Measurements from ENCODE around the gene PKLR. TPM values are rescaled to one million over a fixed set of nuclear protein-coding genes. Genes with fewer than 3 reads are reported as not detected.
A peak's percentile ranks its signal among the peaks of the same experiment; 100 is the strongest.
"Not testable (repeated sequence)": the region's sequence is repeated elsewhere in the genome, so short reads cannot be mapped to it uniquely, and the experiment has no call there.

The PKLR gene
- total RNA-seq, 2 donors from 2014 or later, result not detected

- Mint-ChIP-seq H3K9me3 (no peaks in the 10 kb centered on the region), H3K4me3 (no peak overlapping the region), H3K27me3 (no peaks in the 10 kb centered on the region), H3K4me1 (ENCODE audit: low read depth in 2 of 2) (peaks cover 10 to 19% of the 10 kb centered on the region in 2 donors), H3K36me3 (peaks cover 5% of the 10 kb centered on the region), H3K27ac (peak overlapping the region; percentile 20 to 33)
- DNase-seq (ENCODE audit: low spot score), result no peak
- no peak for ATAC-seq
These were observed 4.7 kb upstream of the PKLR start for GRCh38 chr1:155305881-155306391.

DNA sequence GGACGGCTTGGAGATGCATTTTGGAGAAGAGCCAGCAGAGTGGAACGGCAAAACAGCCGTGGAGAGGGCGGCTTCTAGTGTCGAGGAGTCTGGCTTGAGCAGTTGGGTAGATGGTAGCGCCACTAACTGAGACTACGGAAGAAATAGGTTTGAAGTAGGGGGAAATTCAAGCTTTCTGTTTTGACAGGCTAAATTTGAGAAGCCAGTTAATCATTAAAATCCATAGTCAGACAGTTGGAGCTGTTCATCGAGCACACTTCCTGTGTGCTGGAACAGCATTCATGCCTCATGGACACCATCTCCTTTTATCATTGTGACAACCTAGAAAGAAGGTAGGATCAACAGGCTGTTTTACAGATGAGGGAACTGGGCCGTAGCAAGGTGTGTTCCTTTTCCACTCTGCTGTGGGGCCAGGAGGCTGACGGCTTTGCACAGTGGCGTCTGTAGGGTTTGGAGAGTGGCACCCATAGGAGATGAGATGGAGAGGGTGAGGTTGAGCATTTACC is 3.4 kb upstream of the PKLR start:
- H3K4me3 Mint-ChIP-seq, result no peak overlapping the region
- ATAC-seq, result no peak
- DNase-seq (ENCODE audit: low spot score), result no peak
- peak overlapping the region in 1 of 2 donors; percentile 20 for H3K27ac Mint-ChIP-seq
- H3K4me1 Mint-ChIP-seq (ENCODE audit: low read depth in 2 of 2), result peaks cover 3 to 10% of the 10 kb centered on the region in 2 donors
- no peaks in the 10 kb centered on the region for H3K9me3 Mint-ChIP-seq
- H3K27me3 Mint-ChIP-seq, result no peaks in the 10 kb centered on the region
- no peaks in the 10 kb centered on the region for H3K36me3 Mint-ChIP-seq

GRCh38 chr1:155300553-155301329 is 497 bp downstream of the PKLR start:
- H3K9me3 Mint-ChIP-seq, result no peaks in the 10 kb centered on the region
- H3K27me3 Mint-ChIP-seq, result peaks cover 20 to 23% of the 10 kb centered on the region in 2 donors
- H3K36me3 Mint-ChIP-seq, result no peaks in the 10 kb centered on the region
- no peak for DNase-seq (ENCODE audit: low spot score)
- ATAC-seq, result peak in 1 of 2 donors; percentile 48
- H3K4me1 Mint-ChIP-seq (ENCODE audit: low read depth in 2 of 2), result peaks cover 0 to 4% of the 10 kb centered on the region in 2 donors
- no peak overlapping the region for H3K27ac Mint-ChIP-seq
- no peak overlapping the region for H3K4me3 Mint-ChIP-seq

GRCh38 chr1:155300024-155300423 is 1.2 kb downstream of the PKLR start:
- ATAC-seq, result no peak
- DNase-seq (ENCODE audit: low spot score), result no peak
- peaks cover 0 to 6% of the 10 kb centered on the region in 2 donors for H3K4me1 Mint-ChIP-seq (ENCODE audit: low read depth in 2 of 2)
- H3K27me3 Mint-ChIP-seq, result peaks cover 23 to 27% of the 10 kb centered on the region in 2 donors
- H3K27ac Mint-ChIP-seq, result no peak overlapping the region
- H3K9me3 Mint-ChIP-seq, result no peaks in the 10 kb centered on the region
- no peaks in the 10 kb centered on the region for H3K36me3 Mint-ChIP-seq
- no peak overlapping the region for H3K4me3 Mint-ChIP-seq

DNA sequence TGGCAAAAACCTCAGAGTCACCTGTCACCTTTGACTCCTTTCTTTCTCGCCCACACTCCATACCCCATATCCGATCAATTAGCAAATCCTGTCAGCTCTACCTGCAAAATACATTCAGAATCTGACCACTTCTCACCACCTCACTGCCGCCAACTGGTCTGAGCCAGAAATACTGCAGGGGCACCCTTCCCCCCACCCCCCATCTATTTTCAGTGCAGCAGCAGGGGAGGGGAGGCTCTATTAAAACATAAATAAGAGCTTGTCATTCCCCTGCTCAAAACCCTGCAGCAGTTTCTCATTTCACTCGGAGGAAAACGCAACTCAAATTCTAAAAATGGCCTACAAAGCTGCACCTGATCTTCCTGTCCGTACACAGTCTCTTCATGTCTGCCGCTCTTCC is 3.9 kb downstream of the PKLR start:
- Mint-ChIP-seq H3K27ac (no peak overlapping the region), H3K4me1 (ENCODE audit: low read depth in 2 of 2) (peaks cover 0 to 6% of the 10 kb centered on the region in 2 donors), H3K4me3 (no peak overlapping the region), H3K9me3 (no peaks in the 10 kb centered on the region), H3K36me3 (no peaks in the 10 kb centered on the region), H3K27me3 (peaks cover 31 to 34% of the 10 kb centered on the region in 2 donors)
- no peak for ATAC-seq
- no peak for DNase-seq (ENCODE audit: low spot score)

DNA sequence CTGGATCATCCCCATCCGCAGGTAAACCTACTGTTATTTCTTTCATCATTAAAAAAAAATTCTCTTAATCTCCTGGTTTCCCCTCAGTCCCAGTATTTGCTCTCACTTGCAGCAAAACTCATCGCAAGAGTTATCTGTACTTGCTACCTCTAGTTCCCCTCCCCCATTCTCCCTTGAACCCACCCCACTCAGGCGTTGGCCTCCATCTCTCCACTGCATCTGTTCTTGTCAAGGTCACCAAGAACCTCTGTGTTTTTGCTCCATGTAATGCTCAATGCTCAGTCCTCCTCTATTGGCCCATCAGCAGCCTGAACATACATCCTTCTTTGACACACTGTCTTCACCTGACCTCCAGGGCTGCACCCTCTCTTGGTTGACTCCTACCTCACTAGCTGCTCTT is 4.6 kb downstream of the PKLR start:
- DNase-seq (ENCODE audit: low spot score) (no peak), ATAC-seq (no peak)
- Mint-ChIP-seq H3K4me3 (no peak overlapping the region), H3K27ac (no peak overlapping the region), H3K36me3 (no peaks in the 10 kb centered on the region), H3K9me3 (no peaks in the 10 kb centered on the region), H3K27me3 (peaks cover 31 to 34% of the 10 kb centered on the region in 2 donors), H3K4me1 (ENCODE audit: low read depth in 2 of 2) (peaks cover 0 to 6% of the 10 kb centered on the region in 2 donors)

GRCh38 chr1:155295942-155296267 is 5.3 kb downstream of the PKLR start:
- Mint-ChIP-seq H3K27ac (no peak overlapping the region), H3K27me3 (peaks cover 31 to 34% of the 10 kb centered on the region in 2 donors), H3K36me3 (no peaks in the 10 kb centered on the region), H3K9me3 (no peaks in the 10 kb centered on the region), H3K4me3 (no peak overlapping the region), H3K4me1 (ENCODE audit: low read depth in 2 of 2) (peaks cover 0 to 6% of the 10 kb centered on the region in 2 donors)
- no peak for ATAC-seq
- no peak for DNase-seq (ENCODE audit: low spot score)

- ATAC-seq (peak; percentile 15 to 43), DNase-seq (ENCODE audit: low spot score) (no peak)
- Mint-ChIP-seq H3K36me3 (no peaks in the 10 kb centered on the region), H3K9me3 (no peaks in the 10 kb centered on the region), H3K27ac (no peak overlapping the region), H3K27me3 (peaks cover 31 to 34% of the 10 kb centered on the region in 2 donors), H3K4me3 (no peak overlapping the region), H3K4me1 (ENCODE audit: low read depth in 2 of 2) (peaks cover 0 to 6% of the 10 kb centered on the region in 2 donors)
These were observed 5.9 kb downstream of the PKLR start for GRCh38 chr1:155295183-155295941.

- ATAC-seq (peak; percentile 17 to 31), DNase-seq (ENCODE audit: low spot score) (no peak)
- Mint-ChIP-seq H3K27me3 (peaks cover 31 to 34% of the 10 kb centered on the region in 2 donors), H3K4me1 (ENCODE audit: low read depth in 2 of 2) (peaks cover 0 to 6% of the 10 kb centered on the region in 2 donors), H3K27ac (no peak overlapping the region), H3K9me3 (no peaks in the 10 kb centered on the region), H3K36me3 (no peaks in the 10 kb centered on the region), H3K4me3 (peak overlapping the region; percentile 8)
These were observed 6.6 kb downstream of the PKLR start for GRCh38 chr1:155294520-155295182.

- no peaks in the 10 kb centered on the region for H3K36me3 Mint-ChIP-seq
- peaks cover 29 to 34% of the 10 kb centered on the region in 2 donors for H3K27me3 Mint-ChIP-seq
- DNase-seq (ENCODE audit: low spot score), result no peak
- H3K9me3 Mint-ChIP-seq, result no peaks in the 10 kb centered on the region
- no peak for ATAC-seq
- H3K4me3 Mint-ChIP-seq, result no peak overlapping the region
- peaks cover 0 to 6% of the 10 kb centered on the region in 2 donors for H3K4me1 Mint-ChIP-seq (ENCODE audit: low read depth in 2 of 2)
- no peak overlapping the region for H3K27ac Mint-ChIP-seq
These were observed 8.0 kb downstream of the PKLR start for GRCh38 chr1:155293086-155293749.

DNA sequence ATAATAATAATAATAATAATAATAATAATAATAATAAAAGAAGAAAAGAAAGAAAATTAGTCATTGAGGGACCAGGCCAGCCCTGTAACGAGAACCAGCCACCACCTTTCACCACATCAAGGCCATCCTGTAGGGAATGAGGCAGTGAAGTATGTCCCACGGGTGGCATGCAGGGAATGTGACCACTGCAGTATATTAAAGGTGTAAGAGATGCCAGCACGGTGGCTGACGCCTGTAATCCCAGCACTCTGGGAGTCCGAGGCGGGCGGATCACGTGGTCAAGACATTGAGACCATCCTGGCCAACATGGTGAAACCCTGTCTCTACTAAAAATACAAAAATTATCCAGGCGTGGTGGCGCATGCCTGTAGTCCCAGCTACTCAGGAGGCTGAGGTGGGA is 10.2 kb downstream of the PKLR start:
- peaks cover 13 to 14% of the 10 kb centered on the region in 2 donors for H3K27me3 Mint-ChIP-seq
- not testable (repeated sequence) for H3K36me3 Mint-ChIP-seq; H3K9me3 Mint-ChIP-seq; H3K4me3 Mint-ChIP-seq; DNase-seq (ENCODE audit: low spot score); H3K27ac Mint-ChIP-seq; H3K4me1 Mint-ChIP-seq (ENCODE audit: low read depth in 2 of 2); ATAC-seq

- H3K27me3 Mint-ChIP-seq, result no peaks in the 10 kb centered on the region
- H3K4me3 Mint-ChIP-seq, result no peak overlapping the region
- H3K36me3 Mint-ChIP-seq, result no peaks in the 10 kb centered on the region
- no peaks in the 10 kb centered on the region for H3K9me3 Mint-ChIP-seq
- ATAC-seq (peak in 1 of 2 donors; percentile 4), DNase-seq (ENCODE audit: low spot score) (no peak)
- no peak overlapping the region for H3K27ac Mint-ChIP-seq
- H3K4me1 Mint-ChIP-seq (ENCODE audit: low read depth in 2 of 2), result no peaks in the 10 kb centered on the region
These were observed 13.2 kb downstream of the PKLR start for GRCh38 chr1:155287987-155288543.

GRCh38 chr1:155286544-155286943 is 14.7 kb downstream of the PKLR start:
- Mint-ChIP-seq H3K36me3 (no peaks in the 10 kb centered on the region), H3K4me1 (ENCODE audit: low read depth in 2 of 2) (no peaks in the 10 kb centered on the region), H3K27me3 (no peaks in the 10 kb centered on the region), H3K9me3 (no peaks in the 10 kb centered on the region), H3K4me3 (no peak overlapping the region), H3K27ac (no peak overlapping the region)
- ATAC-seq, result no peak
- no peak for DNase-seq (ENCODE audit: low spot score)
